G401 (cell line): ENCODE data around the gene HMCN2. TPM values are rescaled to one million over a fixed set of nuclear protein-coding genes. Genes with fewer than 3 reads are reported as not detected.

Experiments used
- DNase-seq: peaks from one replicate; pipeline ENCODE4 v3.0.0-alpha.2; 2015; ENCODE audit warnings: low spot score
- in situ Hi-C: cut with HindIII; loops from 2 replicates; pipeline ENCODE4 v1.10.0; 2016; ENCODE audit warnings: low sequenced_read_pairs, mixed read lengths
- total RNA-seq: library from RNA; depleted of rRNA; stranded (reverse); fragments of >200 nt; shearing (Covaris generic); gene quantifications from 2 replicates; pipeline ENCODE4 v1.2.3, GENCODE V29; 2014

The HMCN2 gene
- total RNA-seq, 1 experiment from 2014 or later = 0.07 TPM

- in situ Hi-C loops = no loop called here
- DNase-seq = no peak
Measured at GRCh38 chr9:130319944-130320712, 54.6 kb downstream of the HMCN2 start.

- DNase-seq = no peak
Measured at GRCh38 chr9:130320723-130321481, 55.3 kb downstream of the HMCN2 start.

GRCh38 chr9:130321539-130321938, 56.0 kb downstream of the HMCN2 start:
- DNase-seq = no peak
- in situ Hi-C loops = no loop called here

More at GRCh38 chr9:130320723-130321481, 55.3 kb downstream of the HMCN2 start:
- in situ Hi-C loops = no loop called here

GRCh38 chr9:130323051-130323745, 57.6 kb downstream of the HMCN2 start:
- in situ Hi-C loops = no loop called here
- no peak for DNase-seq

GRCh38 chr9:130325921-130326320, 60.4 kb downstream of the HMCN2 start:
- no peak for DNase-seq
- in situ Hi-C loops = no loop called here

GRCh38 chr9:130327070-130327780, 61.7 kb downstream of the HMCN2 start:
- in situ Hi-C loops = no loop called here
- DNase-seq = no peak

GRCh38 chr9:130327781-130328348, 62.3 kb downstream of the HMCN2 start:
- no peak for DNase-seq
- in situ Hi-C loops = no loop called here

- in situ Hi-C loops = no loop called here
- no peak for DNase-seq
Measured at GRCh38 chr9:130328349-130328801, 62.8 kb downstream of the HMCN2 start.

- DNase-seq = no peak
- in situ Hi-C loops = no loop called here
Measured at GRCh38 chr9:130329061-130329460, 63.5 kb downstream of the HMCN2 start.

GRCh38 chr9:130330202-130330862, 64.8 kb downstream of the HMCN2 start:
- in situ Hi-C loops = no loop called here
- DNase-seq = no peak

GRCh38 chr9:130331061-130331460, 65.5 kb downstream of the HMCN2 start:
- in situ Hi-C loops = no loop called here
- no peak for DNase-seq

- DNase-seq = no peak
- in situ Hi-C loops = no loop called here
Measured at GRCh38 chr9:130331573-130331972, 66.0 kb downstream of the HMCN2 start.

- in situ Hi-C loops = no loop called here
- DNase-seq = no peak
Measured at GRCh38 chr9:130332384-130332926, 66.9 kb downstream of the HMCN2 start.

- in situ Hi-C loops = no loop called here
- no peak for DNase-seq
Measured at GRCh38 chr9:130333041-130333711, 67.6 kb downstream of the HMCN2 start.

GRCh38 chr9:130333712-130334062, 68.1 kb downstream of the HMCN2 start:
- in situ Hi-C loops = no loop called here
- DNase-seq = no peak

GRCh38 chr9:130334915-130335314, 69.4 kb downstream of the HMCN2 start:
- no peak for DNase-seq
- in situ Hi-C loops = no loop called here

GRCh38 chr9:130336027-130336610, 70.6 kb downstream of the HMCN2 start:
- in situ Hi-C loops = no loop called here
- DNase-seq = no peak
